ENCODE results near the gene DEDD2.

Gene DEDD2

DNA sequence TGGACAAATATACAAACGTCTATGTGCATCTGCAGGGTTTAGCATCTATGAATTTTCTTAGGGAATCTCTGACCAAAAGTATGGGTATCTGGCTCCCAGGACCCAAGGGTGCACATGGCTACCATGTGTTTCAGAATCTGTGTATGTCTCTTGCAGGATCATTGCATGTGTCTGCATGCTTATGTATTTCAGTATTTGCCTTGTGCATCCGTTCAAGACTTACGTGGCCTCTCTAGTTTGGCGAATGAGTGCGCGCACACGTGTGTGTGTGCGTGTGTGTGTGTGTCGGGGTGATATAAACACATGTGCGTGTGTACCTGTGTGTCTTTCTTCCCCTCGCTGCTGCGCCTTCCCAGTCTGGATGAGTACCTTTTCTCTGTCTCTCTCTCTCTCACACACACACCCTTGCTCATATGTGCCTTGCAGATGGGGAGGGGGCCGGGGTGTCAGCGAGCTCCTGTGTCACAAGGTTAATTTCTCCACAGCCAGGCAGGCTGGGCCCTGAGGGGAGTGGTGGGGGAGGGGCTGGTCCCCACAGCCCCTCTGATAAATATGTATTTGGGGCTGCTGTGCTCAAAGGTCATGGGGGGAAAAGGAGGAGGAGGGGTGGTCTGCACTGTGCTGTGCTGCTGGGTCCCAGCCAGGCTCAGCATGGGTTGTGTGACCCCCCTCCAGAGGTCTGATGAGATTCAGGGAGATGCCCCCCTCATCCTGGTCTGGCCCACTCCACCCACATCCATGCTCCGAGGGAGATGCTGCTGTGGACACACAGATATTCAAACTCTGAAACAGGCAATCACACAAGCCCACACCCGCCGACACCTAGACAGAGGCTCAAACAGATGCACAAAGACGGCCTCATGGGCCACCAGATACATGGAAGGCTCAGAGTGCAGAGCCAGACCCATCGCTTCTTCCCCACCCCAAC, 47.7 kb downstream of the DEDD2 start:
- no peak for DNase-seq

DNA sequence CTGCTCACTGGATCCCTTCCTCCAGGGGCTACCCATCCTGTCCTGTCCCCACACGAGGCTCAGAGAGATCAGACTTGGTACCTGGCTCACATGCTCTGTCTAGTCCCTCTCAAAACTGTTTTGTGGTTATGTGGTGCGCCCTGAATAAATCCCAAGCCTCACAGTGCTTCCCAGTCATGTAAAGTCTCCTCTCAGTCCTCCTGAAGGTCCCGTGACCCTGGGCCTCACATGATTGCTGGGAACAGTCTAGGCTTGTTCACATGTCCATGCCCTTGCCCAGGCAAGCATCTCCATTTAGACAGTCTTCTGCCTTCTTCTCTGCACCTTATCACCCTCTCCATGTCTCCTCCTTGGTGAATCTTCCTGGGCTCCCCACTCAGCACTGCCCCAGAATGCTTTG, 49.3 kb downstream of the DEDD2 start:
- no peak for DNase-seq

DNA sequence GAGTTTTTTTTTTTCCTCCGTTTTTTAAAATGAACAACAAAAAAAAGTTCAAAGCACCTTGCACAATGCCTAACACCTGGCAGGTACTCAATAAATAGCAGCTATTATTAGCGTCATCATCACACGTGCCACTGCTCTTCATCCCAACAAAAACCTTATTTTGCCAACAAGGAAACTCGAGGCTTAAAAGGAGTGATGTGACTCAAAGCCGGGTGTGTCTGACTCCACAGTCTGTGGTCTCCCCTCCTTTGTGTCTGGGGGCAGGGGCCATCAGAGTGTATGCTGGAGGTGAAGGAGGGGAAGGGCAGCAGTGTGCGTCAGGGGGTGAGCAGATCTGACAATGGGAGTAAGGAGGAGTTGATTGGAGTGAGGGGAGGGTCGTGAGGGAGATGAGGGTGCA, 51.2 kb downstream of the DEDD2 start:
- DNase-seq = no peak

DNA sequence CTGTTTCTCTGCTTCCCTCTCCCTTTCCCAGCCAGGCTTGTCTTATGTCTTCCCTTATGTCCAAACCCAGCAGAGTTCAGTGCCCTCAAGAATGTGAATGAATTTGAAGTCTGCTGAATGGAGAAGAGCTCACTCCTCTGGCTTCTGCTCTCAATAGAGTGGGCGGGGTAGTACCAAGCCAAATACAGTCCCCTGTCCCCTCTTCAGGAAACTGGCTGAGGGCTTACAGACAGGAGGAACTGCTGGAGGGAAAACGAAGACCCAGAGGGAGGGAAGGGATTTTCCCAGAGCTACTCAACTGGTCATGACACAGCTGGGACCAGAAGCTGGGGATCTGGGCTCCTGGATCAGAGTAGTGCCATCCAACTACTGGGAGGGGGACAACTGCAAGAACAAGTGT, 52.3 kb downstream of the DEDD2 start:
- DNase-seq = no peak

DNA sequence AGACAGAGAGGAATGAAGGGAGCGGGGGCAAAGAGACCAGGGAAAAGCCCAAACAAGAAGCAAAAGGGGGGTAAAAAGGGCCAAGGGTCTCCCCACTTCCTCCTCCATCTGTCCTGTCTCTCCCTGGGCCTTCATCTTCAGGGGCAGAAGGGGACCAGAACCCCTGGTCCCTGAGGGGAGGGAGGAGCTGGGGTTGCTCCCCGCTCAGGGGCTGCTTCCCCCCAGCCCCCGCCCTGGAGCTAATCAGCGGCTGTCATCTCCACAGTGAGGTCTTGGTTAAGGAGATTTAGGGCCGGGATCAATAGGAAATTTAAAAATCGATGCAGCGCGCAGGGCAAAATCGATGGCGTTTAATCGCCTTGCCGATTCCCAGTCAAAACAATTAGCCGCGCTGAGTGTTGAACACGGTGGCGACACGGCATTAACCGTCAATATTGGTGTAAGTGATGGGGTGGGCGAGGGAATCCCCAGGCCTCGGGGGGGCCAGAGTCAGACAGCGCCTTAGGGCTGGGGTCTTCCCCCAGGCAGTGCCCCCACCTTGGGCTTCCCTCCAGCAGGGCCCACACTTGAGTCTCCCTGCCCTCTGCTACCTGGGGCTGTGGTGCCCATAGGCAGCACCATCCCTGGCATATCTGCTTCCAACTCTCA, 55.7 kb downstream of the DEDD2 start:
- DNase-seq = no peak

DNA sequence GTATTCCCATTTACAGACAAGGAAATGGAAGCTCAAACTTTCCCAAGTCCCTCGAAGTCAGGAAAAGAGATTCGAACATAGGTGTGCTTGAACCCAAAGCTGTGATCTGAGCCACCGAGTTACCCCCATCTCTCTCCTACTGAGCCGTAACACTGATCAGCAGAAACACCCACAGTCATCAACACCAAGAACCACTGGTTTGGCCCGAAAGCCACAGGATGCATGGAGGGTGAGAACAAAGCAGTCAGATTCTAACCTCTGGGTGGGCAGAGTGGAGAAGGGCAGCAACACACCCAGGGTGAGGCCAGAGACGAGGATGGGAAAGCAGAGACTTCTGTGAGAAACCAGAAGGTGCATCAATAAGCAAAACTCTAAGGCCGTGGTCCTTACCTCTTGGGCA, 57.5 kb downstream of the DEDD2 start:
- no peak for DNase-seq

DNA sequence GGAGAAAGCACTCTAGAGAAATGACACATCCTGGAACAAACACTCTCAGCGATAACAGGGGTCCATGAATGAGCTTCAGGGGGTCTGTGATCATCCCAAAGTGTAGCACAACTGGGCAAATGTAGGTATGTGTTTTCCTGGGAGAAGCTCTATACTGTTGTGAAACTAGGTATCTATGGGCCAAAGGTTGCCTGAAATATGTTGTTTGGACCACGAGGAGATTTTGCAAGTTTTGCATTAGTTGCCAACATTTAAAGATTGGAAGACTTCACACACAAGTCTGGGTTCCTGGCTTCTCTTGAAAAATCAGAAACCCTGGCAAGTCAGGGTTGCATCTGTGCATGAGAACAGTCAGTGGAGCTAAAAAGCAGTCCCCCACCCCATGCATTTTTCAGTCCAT, 58.6 kb downstream of the DEDD2 start:
- no peak for DNase-seq

DNA sequence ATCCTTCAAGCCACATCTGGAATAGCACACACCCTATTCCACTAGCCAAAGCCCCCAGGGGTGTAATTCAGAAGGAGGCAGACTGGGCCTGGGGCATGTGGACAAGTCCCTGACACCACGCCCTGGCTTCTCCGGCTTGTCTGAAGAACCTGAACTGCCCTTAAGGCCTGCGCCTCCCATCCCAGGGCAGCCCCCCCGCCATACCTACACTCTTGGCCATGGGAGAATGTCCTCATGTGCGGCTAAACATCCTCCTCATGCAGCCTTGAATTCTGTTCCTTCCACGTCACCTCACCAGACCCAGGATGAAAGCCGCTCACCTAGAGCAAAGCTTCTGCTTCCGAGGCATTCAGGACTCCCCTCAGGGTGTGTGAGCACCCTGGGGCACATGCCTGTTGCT, 60.9 kb downstream of the DEDD2 start:
- DNase-seq = no peak

DNA sequence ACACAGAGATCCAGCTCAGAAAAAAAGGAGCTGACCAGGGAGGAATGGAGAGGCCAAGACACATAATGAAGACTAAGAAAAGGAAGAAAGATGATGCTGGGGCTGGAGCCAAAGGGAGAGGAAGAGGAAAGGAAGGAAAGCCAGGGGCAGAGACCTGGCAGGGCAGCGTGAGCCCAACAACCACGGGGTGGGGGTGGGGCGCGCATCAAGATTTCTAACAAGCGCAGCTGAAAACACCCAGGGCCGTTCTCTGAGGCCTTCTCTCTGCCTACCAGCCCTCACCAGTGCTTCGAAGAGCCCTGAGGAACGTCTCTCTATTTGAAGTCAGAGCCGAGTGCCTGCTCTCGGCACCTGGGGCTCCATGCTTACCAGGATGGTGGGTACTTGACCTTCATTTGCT, 61.7 kb downstream of the DEDD2 start:
- no peak for DNase-seq

DNA sequence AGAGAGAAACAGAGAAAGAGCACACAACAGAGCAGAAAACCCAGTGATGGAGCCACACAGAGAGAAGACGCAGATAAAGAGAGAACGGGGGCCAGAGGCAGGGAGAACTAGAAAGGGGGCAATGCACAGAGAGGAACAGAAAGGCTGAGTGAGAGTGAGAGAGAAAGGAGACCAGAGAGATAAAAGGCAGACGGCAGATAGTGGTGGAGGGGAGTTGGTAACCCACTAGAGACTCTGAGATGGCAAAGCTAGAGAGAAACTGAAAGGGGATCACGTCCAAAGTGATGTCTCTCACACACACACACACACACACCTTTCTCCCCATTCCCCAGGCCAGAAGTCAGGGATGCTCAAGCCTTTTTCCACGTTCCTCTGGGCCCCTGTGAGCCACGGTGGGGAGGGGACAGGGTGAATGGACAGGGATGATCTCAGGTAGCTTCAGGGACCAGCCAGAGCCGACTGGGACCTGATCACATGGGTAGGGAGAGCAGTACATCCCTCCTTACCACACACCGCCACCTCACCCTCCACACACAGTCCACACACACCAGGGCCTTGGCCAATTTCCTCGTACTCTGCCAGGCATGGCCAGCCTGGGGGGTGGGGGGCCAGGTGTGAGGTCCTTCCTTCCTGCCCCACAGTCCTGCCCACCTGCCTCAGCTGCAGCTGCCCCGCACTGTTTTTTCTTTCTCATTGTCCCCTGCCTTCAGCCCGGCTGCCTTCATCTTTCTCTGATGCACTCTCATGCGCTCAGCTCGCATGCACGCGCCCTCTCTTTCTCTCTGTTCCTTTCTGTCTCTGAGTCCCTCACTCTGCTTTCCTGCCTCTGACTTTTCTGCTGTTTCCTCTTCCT, 62.8 kb downstream of the DEDD2 start:
- DNase-seq = no peak

DNA sequence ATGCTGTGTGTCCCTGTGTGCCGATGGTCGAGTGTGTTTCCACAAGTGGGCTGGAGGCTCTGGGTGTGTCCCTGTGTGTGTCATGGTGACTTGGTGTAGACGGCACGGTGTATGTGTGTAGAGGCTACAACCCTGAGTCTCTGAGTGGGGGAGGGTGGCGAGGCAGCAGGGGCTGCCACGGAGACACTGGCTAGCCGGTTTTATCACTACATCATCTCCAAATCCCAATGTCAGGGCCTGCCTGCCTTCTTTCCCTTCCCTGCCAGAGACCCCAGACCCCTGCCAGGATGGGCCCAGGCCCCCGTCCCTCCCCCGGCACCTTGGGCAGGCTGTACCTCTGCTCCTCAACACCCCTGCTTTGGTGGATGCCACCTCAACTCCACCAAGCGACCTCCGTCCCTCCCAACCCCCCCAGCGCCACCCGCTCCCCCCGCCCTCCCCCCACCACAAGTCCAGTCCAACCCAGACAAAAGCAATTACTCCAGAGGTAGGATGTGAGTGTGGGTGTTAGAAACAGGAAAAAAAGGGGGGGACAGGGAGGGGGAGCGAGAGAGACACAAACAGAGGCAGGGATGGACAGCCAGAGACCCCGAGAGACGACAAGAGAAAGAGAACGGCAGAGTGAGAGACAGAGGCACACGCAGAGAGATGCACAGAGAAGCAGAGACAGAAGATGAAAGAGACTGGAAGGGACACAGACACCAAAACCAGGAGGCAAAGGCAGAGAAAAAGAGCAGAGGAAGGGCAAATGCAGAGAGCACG, 63.6 kb downstream of the DEDD2 start:
- DNase-seq = no peak

DNA sequence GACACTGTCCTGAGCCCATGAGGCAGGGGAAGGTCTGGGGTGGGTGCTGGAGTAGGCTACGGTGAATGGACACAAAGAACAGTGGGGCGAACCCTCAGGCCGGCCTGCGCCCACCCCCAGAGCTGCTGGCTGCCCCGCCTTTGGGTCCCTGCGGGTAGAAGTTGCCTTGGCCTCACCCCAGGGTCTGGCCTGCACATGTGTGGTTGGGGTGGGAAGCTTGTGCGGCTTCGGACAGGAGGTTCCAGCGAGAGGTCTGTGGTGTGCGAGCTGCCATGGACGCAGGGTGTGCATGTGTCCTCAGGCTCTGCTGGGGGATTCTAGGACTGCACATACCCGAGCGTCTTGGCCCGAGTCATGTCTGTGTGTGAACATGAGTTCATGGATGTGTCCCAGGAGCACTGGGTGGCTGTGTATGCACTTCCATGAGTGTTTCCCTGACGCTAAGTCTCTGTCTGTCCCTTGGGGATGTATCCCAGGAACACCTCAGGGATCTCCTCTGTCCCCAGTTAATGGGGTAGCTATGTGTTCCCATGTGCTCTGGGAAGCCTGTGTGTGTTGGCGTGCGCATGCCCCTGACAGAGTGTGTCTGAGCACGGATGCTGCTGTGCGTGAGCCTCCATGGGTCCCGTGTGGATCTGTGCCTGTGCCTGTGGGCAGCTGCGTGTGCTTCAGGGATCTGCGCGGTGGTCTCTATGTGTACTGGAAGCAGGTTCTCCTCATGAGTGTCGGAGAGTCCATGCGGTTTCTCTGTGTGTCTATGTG, 64.4 kb downstream of the DEDD2 start:
- no peak for DNase-seq

DNA sequence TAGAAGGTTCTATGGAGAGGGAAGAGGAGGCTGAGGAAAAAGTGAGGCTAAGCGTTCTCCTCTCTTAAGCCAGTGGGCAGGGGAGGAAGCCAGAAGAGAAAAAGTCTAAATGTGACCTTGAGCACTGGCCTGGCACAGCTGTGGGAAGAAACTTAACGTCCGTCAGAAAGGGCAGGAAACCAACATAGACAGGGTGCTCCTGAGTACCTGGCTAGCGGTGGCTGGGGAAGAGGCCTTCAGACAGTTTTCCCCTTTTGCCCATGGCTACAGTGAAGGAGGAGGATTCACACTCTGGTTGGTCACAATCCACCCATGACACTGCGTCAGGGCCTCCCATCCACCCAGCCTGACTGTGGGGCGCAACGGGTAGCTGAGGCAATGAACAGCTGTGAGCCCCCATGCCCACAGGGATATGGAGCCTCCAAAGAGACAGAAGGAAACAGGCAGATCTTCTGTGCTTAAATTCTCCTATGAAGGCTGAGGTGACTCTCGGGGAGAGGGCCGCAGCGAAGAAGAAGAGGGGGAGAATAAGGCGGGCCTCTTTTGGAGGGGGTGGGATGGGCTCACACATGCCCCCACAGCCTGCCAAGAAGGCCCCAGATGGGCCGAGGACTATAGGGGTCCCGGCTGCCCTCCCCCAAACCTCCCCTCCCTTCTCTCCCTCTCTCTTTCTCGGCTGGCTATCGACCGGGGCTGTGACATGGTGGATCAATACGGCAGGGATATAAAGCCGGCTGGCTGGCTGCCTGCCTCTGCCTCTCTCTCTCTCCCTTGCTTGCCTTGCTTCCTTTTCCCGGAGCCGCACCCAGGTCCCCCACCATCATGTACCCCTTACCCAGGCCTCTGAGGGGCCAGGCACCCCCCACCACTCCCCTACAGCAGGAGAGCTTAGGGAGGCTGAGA, 65.4 kb downstream of the DEDD2 start:
- DNase-seq = no peak

DNA sequence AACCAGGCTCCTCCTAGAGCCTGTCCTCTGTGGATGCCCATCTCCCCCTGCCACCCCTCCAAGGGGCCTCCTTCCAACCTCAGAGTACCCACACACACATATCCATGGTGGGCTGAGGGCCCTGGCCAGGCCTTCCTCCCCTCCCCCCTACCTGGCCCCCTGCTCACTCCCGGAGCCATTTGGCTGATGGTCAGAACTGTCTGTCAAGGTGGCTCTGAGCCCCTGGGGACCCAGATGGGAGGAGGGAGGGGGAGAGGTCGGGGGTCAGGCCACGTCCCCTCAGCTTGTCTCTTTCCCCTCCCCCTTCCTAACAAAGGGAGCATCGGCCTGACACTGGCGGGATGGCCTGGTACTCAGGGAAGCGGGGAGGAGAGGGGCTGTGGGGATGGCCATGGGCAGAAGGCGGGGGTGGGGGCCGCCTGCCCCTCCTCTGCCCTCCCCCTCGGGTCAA, 66.5 kb downstream of the DEDD2 start:
- DNase-seq = no peak

DNA sequence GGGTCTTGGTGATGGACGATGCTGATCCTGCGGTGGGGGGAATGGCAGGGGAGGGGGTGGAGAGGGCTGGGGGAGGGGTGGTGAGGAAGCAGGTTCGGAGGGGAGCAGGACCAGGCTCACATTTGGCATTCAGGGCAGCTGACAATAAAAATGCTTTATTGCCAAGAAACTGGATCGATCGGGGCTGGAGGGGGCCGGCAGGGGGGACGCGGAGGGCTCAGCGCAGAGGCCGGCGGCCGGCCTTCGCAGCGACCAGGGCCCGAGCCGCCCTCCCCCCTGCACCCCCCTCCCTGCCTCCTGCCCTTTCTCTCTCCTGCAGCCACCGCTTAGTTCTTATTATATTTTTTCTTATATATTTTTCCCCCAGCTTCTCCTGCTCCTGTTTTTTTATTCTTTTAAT, 67.1 kb downstream of the DEDD2 start:
- DNase-seq = no peak

DNA sequence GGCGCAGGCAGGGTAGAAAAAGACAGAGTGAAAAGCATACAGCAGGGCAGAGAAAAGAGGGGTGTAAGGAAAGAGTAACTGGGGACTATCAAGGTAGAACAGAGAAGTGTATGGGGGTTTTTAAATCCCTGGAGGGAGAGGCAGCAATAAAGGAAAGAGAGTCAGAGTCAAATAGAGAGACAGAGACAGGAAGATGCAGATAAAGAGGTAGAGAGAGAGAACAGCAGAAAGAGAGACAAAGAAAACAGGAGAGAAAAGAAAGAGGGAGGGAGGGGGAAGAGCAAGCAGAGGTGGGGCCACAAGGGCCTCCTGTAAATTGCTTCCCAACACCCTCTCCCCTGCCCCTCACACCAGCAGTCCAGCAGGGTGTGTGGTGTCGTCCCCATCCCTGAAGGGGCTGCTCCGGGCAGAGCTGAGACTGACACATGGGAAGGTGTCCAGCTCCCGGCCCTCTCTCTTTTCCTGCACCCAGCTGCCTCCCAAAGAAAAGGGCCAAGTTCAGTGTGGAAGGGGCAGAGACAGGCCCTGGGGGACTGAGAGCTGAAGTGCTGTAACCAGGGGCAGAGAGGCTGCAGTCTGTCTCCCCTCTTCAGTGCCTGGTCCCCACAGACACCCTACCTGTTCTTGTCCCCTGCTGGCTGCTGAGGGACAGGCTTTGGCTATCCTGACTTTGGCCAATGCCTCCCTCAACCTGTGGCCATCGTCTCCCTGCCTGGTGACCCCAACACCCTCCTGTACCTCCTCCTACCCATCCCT, 67.9 kb downstream of the DEDD2 start:
- DNase-seq = no peak

Measured in activated CD4-positive, alpha-beta T cell treated with anti-CD3 and anti-CD28 coated beads for 4 hours (primary cell).